ENCODE measurements around the gene POMZP3.
"Not testable (repeated sequence)": the region's sequence is repeated elsewhere in the genome, so short reads cannot be mapped to it uniquely, and the experiment has no call there.

DNA sequence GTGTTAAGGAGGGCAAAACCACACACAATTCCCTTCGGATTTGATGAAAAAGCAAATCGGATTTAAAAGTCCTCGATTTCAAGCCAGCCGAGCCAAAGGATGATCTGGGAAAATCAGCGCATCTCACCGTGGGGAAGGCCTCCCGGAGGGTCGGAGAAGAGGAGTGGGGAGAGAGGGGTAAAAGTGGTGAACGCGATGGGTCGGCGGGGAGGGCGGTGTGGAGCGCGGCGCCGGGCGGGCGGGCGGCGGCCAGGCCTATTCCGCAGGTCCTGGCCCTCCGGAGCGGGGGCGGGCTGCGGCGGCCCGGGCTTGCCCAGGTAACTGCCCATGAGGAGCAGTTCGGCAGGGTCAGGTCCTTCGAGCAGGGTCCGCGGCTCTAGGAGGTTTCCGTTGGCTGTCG is 498 bp downstream of the POMZP3 start:
- TF ChIP-seq, protein P1, sequence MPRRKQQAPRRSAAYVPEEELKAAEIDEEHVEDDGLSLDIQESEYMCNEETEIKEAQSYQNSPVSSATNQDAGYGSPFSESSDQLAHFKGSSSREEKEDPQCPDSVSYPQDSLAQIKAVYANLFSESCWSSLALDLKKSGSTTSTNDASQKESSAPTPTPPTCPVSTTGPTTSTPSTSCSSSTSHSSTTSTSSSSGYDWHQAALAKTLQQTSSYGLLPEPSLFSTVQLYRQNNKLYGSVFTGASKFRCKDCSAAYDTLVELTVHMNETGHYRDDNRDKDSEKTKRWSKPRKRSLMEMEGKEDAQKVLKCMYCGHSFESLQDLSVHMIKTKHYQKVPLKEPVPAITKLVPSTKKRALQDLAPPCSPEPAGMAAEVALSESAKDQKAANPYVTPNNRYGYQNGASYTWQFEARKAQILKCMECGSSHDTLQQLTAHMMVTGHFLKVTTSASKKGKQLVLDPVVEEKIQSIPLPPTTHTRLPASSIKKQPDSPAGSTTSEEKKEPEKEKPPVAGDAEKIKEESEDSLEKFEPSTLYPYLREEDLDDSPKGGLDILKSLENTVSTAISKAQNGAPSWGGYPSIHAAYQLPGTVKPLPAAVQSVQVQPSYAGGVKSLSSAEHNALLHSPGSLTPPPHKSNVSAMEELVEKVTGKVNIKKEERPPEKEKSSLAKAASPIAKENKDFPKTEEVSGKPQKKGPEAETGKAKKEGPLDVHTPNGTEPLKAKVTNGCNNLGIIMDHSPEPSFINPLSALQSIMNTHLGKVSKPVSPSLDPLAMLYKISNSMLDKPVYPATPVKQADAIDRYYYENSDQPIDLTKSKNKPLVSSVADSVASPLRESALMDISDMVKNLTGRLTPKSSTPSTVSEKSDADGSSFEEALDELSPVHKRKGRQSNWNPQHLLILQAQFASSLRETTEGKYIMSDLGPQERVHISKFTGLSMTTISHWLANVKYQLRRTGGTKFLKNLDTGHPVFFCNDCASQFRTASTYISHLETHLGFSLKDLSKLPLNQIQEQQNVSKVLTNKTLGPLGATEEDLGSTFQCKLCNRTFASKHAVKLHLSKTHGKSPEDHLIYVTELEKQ (tag by site-specific recombination; IDR thresholded peaks at IDR 0.05; ENCODE audit: borderline replicate concordance): not testable (repeated sequence)
- TF ChIP-seq YY1, ZBTB20 (tag by site-specific recombination; IDR thresholded peaks at IDR 0.05): not testable (repeated sequence)
- TF ChIP-seq, protein P2, sequence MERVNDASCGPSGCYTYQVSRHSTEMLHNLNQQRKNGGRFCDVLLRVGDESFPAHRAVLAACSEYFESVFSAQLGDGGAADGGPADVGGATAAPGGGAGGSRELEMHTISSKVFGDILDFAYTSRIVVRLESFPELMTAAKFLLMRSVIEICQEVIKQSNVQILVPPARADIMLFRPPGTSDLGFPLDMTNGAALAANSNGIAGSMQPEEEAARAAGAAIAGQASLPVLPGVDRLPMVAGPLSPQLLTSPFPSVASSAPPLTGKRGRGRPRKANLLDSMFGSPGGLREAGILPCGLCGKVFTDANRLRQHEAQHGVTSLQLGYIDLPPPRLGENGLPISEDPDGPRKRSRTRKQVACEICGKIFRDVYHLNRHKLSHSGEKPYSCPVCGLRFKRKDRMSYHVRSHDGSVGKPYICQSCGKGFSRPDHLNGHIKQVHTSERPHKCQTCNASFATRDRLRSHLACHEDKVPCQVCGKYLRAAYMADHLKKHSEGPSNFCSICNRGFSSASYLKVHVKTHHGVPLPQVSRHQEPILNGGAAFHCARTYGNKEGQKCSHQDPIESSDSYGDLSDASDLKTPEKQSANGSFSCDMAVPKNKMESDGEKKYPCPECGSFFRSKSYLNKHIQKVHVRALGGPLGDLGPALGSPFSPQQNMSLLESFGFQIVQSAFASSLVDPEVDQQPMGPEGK (tag by site-specific recombination; IDR thresholded peaks at IDR 0.05): not testable (repeated sequence)
